Measurements from ENCODE around the gene NTF3. TPM values are rescaled to one million over a fixed set of nuclear protein-coding genes. Genes with fewer than 3 reads are reported as not detected.

NTF3 gene
- total RNA-seq, 1 experiment from 2014 or later: not detected

GRCh38 chr12:5506295-5506694 lies 74.4 kb downstream of the NTF3 start:
- POLR2A ChIA-PET: no interaction called here
- no TSS peak for BruUV-seq (replicated peaks)
- no peak overlapping the region for H3K9ac ChIP-seq (ENCODE audit: low read length)
- no peaks in the 10 kb centered on the region for H3K36me3 ChIP-seq (ENCODE audit: control insufficient read depth in 1 of 2, insufficient read depth in 2 of 2, low read length in 2 of 2)
- H3K79me2 ChIP-seq (ENCODE audit: insufficient read depth, low read length): no peaks in the 10 kb centered on the region
- TF ChIP-seq ZNF274 (IDR thresholded peaks at IDR 0.05; ENCODE audit: low read depth, low read length) (no peak), EZH2phosphoT487 (IDR thresholded peaks at IDR 0.05; ENCODE audit: borderline replicate concordance) (no peak), MAX (IDR thresholded peaks at IDR 0.05) (no peak), CTCF (IDR thresholded peaks at IDR 0.05 in 2 of 3, conservative IDR thresholded peaks at IDR 0.05 in 1 of 3; ENCODE audit: borderline replicate concordance in 1 of 3, insufficient read depth in 1 of 3, low read depth in 2 of 3, low read length in 2 of 3) (no peak), SP1 (IDR thresholded peaks at IDR 0.05; ENCODE audit: low read depth) (no peak), POLR2A (IDR thresholded peaks at IDR 0.05; ENCODE audit: borderline replicate concordance, extremely low read depth, insufficient read depth, insufficient read length) (no peak), JUND (IDR thresholded peaks at IDR 0.05) (no peak), TCF7L2 (IDR thresholded peaks at IDR 0.05; ENCODE audit: borderline replicate concordance, extremely low read depth, insufficient read depth, insufficient read length) (no peak), ELF1 (IDR thresholded peaks at IDR 0.05; ENCODE audit: borderline replicate concordance, low read depth) (no peak), ATF3 (IDR thresholded peaks at IDR 0.05) (no peak), EZH2 (IDR thresholded peaks at IDR 0.05) (no peak), FOSL1 (IDR thresholded peaks at IDR 0.05; ENCODE audit: low read depth) (no peak), REST (IDR thresholded peaks at IDR 0.05; ENCODE audit: low read depth) (no peak)
- no peaks in the 10 kb centered on the region for H4K20me1 ChIP-seq (ENCODE audit: insufficient read depth)
- no peaks in the 10 kb centered on the region for H3K9me3 ChIP-seq (ENCODE audit: control insufficient read depth in 1 of 2, insufficient read depth in 1 of 2, low read depth in 1 of 2, low read length in 2 of 2)
- no peak overlapping the region for H2AFZ ChIP-seq (ENCODE audit: low read depth, low read length, poor library complexity, severe bottlenecking)
- no peak overlapping the region for H3K27ac ChIP-seq (ENCODE audit: low read depth, low read length)
- no peak for DNase-seq (ENCODE audit: low read depth, low spot score)
- ATAC-seq: no peak
- H3K4me1 ChIP-seq (ENCODE audit: control insufficient read depth in 1 of 2, insufficient read depth in 2 of 2, low read length in 2 of 2): no peaks in the 10 kb centered on the region
- no peaks in the 10 kb centered on the region for H3K9me2 ChIP-seq (ENCODE audit: insufficient read depth)
- CTCF ChIA-PET: no interaction called here
- H3K27me3 ChIP-seq (ENCODE audit: insufficient read depth, low read length): peaks cover 20% of the 10 kb centered on the region; the same call in 1 of the 2 replicates
- intact Hi-C loops (cut with micrococcal nuclease): no loop called here
- RAD21 ChIA-PET (ENCODE audit: low non-redundant PET in 1 of 2, low total read pairs in 2 of 2, uncharacterized antibody in 2 of 2, unreplicated experiment in 2 of 2): no interaction called here
- H3K4me2 ChIP-seq (ENCODE audit: low read length): no peak overlapping the region
- no peak overlapping the region for H3K4me3 ChIP-seq (replicated peaks in 1 of 2; ENCODE audit: low read depth in 1 of 2, low read length in 2 of 2)
